Measurements from ENCODE around the gene ZNF148.

Gene ZNF148

GRCh38 chr3:125349055-125349454 lies 26.1 kb downstream of the ZNF148 start:
- no peak for TF ChIP-seq CEBPB (IDR thresholded peaks at IDR 0.05)
- no peak for TF ChIP-seq FOXM1 (IDR thresholded peaks at IDR 0.05; ENCODE audit: borderline replicate concordance, low read depth)
- no peak for TF ChIP-seq RAD21 (IDR thresholded peaks at IDR 0.05; ENCODE audit: low read depth)
- TF ChIP-seq EP300 (IDR thresholded peaks at IDR 0.05; ENCODE audit: borderline replicate concordance): no peak
- no peak for TF ChIP-seq TAF1 (IDR thresholded peaks at IDR 0.05; ENCODE audit: low read depth)
- TF ChIP-seq EGR1 (IDR thresholded peaks at IDR 0.05): no peak
- TF ChIP-seq YY1 (IDR thresholded peaks at IDR 0.05; ENCODE audit: low read depth): no peak
- no peak for TF ChIP-seq USF1 (IDR thresholded peaks at IDR 0.05)
- TF ChIP-seq ZBTB7A (IDR thresholded peaks at IDR 0.05; ENCODE audit: low read depth): no peak
- no peak for TF ChIP-seq MAX (IDR thresholded peaks at IDR 0.05)
- TF ChIP-seq CREB1 (IDR thresholded peaks at IDR 0.05; ENCODE audit: low read depth): no peak
- no peak for TF ChIP-seq REST (IDR thresholded peaks at IDR 0.05; ENCODE audit: low read depth)
- TF ChIP-seq NFIC (IDR thresholded peaks at IDR 0.05): no peak
- TF ChIP-seq TCF12 (IDR thresholded peaks at IDR 0.05; ENCODE audit: low read depth): no peak
- no peak for TF ChIP-seq TEAD4 (IDR thresholded peaks at IDR 0.05)

- TF ChIP-seq CEBPB (IDR thresholded peaks at IDR 0.05) (no peak), CREB1 (IDR thresholded peaks at IDR 0.05; ENCODE audit: low read depth) (no peak), YY1 (IDR thresholded peaks at IDR 0.05; ENCODE audit: low read depth) (no peak), RAD21 (IDR thresholded peaks at IDR 0.05; ENCODE audit: low read depth) (no peak), NFIC (IDR thresholded peaks at IDR 0.05) (no peak), MAX (IDR thresholded peaks at IDR 0.05) (no peak), TAF1 (IDR thresholded peaks at IDR 0.05; ENCODE audit: low read depth) (no peak), TEAD4 (IDR thresholded peaks at IDR 0.05) (no peak), ZBTB7A (IDR thresholded peaks at IDR 0.05; ENCODE audit: low read depth) (no peak), EGR1 (IDR thresholded peaks at IDR 0.05) (no peak), TCF12 (IDR thresholded peaks at IDR 0.05; ENCODE audit: low read depth) (no peak)
Measured at GRCh38 chr3:125340121-125340520, 35.0 kb downstream of the ZNF148 start.

- TF ChIP-seq TCF12 (IDR thresholded peaks at IDR 0.05; ENCODE audit: low read depth) (no peak), EP300 (IDR thresholded peaks at IDR 0.05; ENCODE audit: borderline replicate concordance) (no peak), NFIC (IDR thresholded peaks at IDR 0.05) (no peak), REST (IDR thresholded peaks at IDR 0.05; ENCODE audit: low read depth) (no peak), TEAD4 (IDR thresholded peaks at IDR 0.05) (no peak), USF1 (IDR thresholded peaks at IDR 0.05) (no peak), RAD21 (IDR thresholded peaks at IDR 0.05; ENCODE audit: low read depth) (no peak), MAX (IDR thresholded peaks at IDR 0.05) (no peak), FOXM1 (IDR thresholded peaks at IDR 0.05; ENCODE audit: borderline replicate concordance, low read depth) (no peak)
Measured at GRCh38 chr3:125337506-125337905, 37.6 kb downstream of the ZNF148 start.

- no peak for TF ChIP-seq EP300 (IDR thresholded peaks at IDR 0.05; ENCODE audit: borderline replicate concordance)
- TF ChIP-seq REST (IDR thresholded peaks at IDR 0.05; ENCODE audit: low read depth): no peak
- TF ChIP-seq CREB1 (IDR thresholded peaks at IDR 0.05; ENCODE audit: low read depth): no peak
- TF ChIP-seq MAX (IDR thresholded peaks at IDR 0.05): no peak
- no peak for TF ChIP-seq RAD21 (IDR thresholded peaks at IDR 0.05; ENCODE audit: low read depth)
Measured at GRCh38 chr3:125334675-125335560, 40.2 kb downstream of the ZNF148 start.

Data from Ishikawa (cell line).